Smooth muscle cell (in vitro differentiated cells): Measurements from ENCODE around the gene POFUT1. TPM values are rescaled to one million over a fixed set of nuclear protein-coding genes. Genes with fewer than 3 reads are reported as not detected.

Source experiments
- DNase-seq: peaks from one replicate; lab custom pipeline; 2025; ENCODE audit not compliant: unreplicated experiment; lab: John Stamatoyannopoulos, UW
- H2AFZ ChIP-seq: fragments of 200-600 bp; sonication (generic); 2 replicates; pipeline ENCODE4 v1.6.0; 2016; ENCODE audit warnings: antibody characterized with exemption, low read depth, mild to moderate bottlenecking
- H3F3A ChIP-seq: fragments of 200-600 bp; sonication (generic); 2 replicates; pipeline ENCODE4 v1.6.0; 2017; ENCODE audit warnings: antibody characterized with exemption, low read depth
- H3K27ac ChIP-seq: fragments of 200-600 bp; sonication (generic); 2 replicates; pipeline ENCODE4 v1.5.1; 2016; ENCODE audit warnings: low read depth, mild to moderate bottlenecking
- H3K27me3 ChIP-seq: fragments of 200-600 bp; sonication (generic); 2 replicates; pipeline ENCODE4 v1.6.1; 2016; ENCODE audit warnings: low read depth, mild to moderate bottlenecking
- H3K36me3 ChIP-seq: fragments of 200-600 bp; sonication (generic); 2 replicates; pipeline ENCODE4 v1.5.1; 2016; ENCODE audit warnings: low read depth
- H3K4me1 ChIP-seq: fragments of 200-600 bp; sonication (generic); 2 replicates; pipeline ENCODE4 v1.5.1; 2016; ENCODE audit warnings: low read depth
- H3K4me2 ChIP-seq: fragments of 200-600 bp; sonication (generic); 2 replicates; pipeline ENCODE4 v1.6.0; 2016; ENCODE audit warnings: mild to moderate bottlenecking
- H3K4me3 ChIP-seq: fragments of 200-600 bp; sonication (generic); 2 replicates; pipeline ENCODE4 v1.5.1; 2016; ENCODE audit warnings: mild to moderate bottlenecking
- H3K79me2 ChIP-seq: fragments of 200-600 bp; sonication (generic); 2 replicates; pipeline ENCODE4 v1.6.0; 2016; ENCODE audit warnings: low read depth, mild to moderate bottlenecking
- H3K9ac ChIP-seq: fragments of 200-600 bp; sonication (generic); 2 replicates; pipeline ENCODE4 v1.6.0; 2016; ENCODE audit warnings: low read depth
- H3K9me3 ChIP-seq: fragments of 200-600 bp; sonication (generic); replicated peaks from 2 replicates; pipeline ENCODE4 v1.5.1; 2016; ENCODE audit warnings: low read depth
- H4K20me1 ChIP-seq: fragments of 200-600 bp; sonication (generic); 2 replicates; pipeline ENCODE4 v1.6.0; 2016; ENCODE audit warnings: low read depth
- CTCF ChIP-seq: fragments of 200-600 bp; sonication (generic); IDR thresholded peaks from 2 replicates; pipeline ENCODE4 v1.5.1; 2017; ENCODE audit warnings: borderline replicate concordance, mild to moderate bottlenecking, antibody characterized with exemption; ENCODE audit not compliant: insufficient read depth, poor library complexity, severe bottlenecking
- WGBS: methylation state at CpG from one replicate; pipeline ENCODE4 v1.1.7; 2016; ENCODE audit warnings: low lambda C conversion rate; 5-methylcytosine and 5-hydroxymethylcytosine counted together
- polyA plus RNA-seq: library from polyadenylated mRNA; unstranded; fragments of >200 nt; fragmentation: Nextera tagmentation; extraction: Ambion mirVana; gene quantifications from 2 replicates; pipeline ENCODE4 v1.2.1, GENCODE V29; 2016
- total RNA-seq: library from RNA; depleted of rRNA; stranded (reverse); fragments of >200 nt; gene quantifications from 2 replicates; pipeline ENCODE4 v1.2.3, GENCODE V29; 2014

The POFUT1 gene
- total RNA-seq (45.0 and 51.2 TPM in 2 replicates), polyA plus RNA-seq (35.6 and 44.3 TPM in 2 replicates)

- H3K27ac ChIP-seq: peak within 1 kb of the TSS; percentile 91
- H3K9me3 ChIP-seq: no peaks in the 10 kb centered on the region
- no peaks in the 10 kb centered on the region for H3K36me3 ChIP-seq
- H3K4me3 ChIP-seq: peak within 1 kb of the TSS; percentile 75
- H3F3A ChIP-seq: peaks cover 12% of the 10 kb centered on the region
- peaks cover 36% of the 10 kb centered on the region for H4K20me1 ChIP-seq
- DNase-seq: peak; percentile 62
- WGBS: 3% methylated on average over 58 of the region's 74 CpGs
- peaks cover 62% of the 10 kb centered on the region for H3K79me2 ChIP-seq
- peaks cover 29% of the 10 kb centered on the region for H3K4me1 ChIP-seq
- H3K4me2 ChIP-seq: peak within 1 kb of the TSS; percentile 89
- H3K27me3 ChIP-seq: no peaks in the 10 kb centered on the region
- H2AFZ ChIP-seq: peak within 1 kb of the TSS; percentile 35
- H3K9ac ChIP-seq: peak within 1 kb of the TSS; percentile 94
- peak; percentile 3 for TF ChIP-seq CTCF
Measured at GRCh38 chr20:32207626-32208498, at the start of gene POFUT1, which contains the start of gene PLAGL2. Gene POFUT1 (plus strand): TSS chr20:32207880. CDS start chr20:32207942, 62 bp downstream. Gene PLAGL2 (minus strand): TSS chr20:32207743. CDS start chr20:32202178, 5,565 bp downstream.

- Histone ChIP-seq H3K4me2 (no peak overlapping the region), H3K9ac (no peak overlapping the region), H3K27ac (no peak overlapping the region), H3K27me3 (no peaks in the 10 kb centered on the region), H3K4me3 (no peak overlapping the region), H3K4me1 (no peaks in the 10 kb centered on the region), H2AFZ (no peak overlapping the region), H4K20me1 (no peaks in the 10 kb centered on the region), H3K79me2 (no peaks in the 10 kb centered on the region), H3K9me3 (no peaks in the 10 kb centered on the region), H3K36me3 (peaks cover 38% of the 10 kb centered on the region), H3F3A (no peaks in the 10 kb centered on the region)
- TF ChIP-seq CTCF: no peak
- no peak for DNase-seq
- WGBS: 98% methylated on average over 11 of the region's 11 CpGs
Measured at GRCh38 chr20:32158351-32158750, 49.3 kb upstream of the POFUT1 start.

- 99% methylated on average over 4 of the region's 4 CpGs for WGBS
- no peak overlapping the region for H3K4me3 ChIP-seq
- H3K27ac ChIP-seq: no peak overlapping the region
- H3K27me3 ChIP-seq: no peaks in the 10 kb centered on the region
- no peak overlapping the region for H2AFZ ChIP-seq
- no peaks in the 10 kb centered on the region for H3K4me1 ChIP-seq
- H3K36me3 ChIP-seq: peaks cover 37% of the 10 kb centered on the region
- no peaks in the 10 kb centered on the region for H3K9me3 ChIP-seq
- no peak for TF ChIP-seq CTCF
- no peak for DNase-seq
- no peak overlapping the region for H3K4me2 ChIP-seq
- no peaks in the 10 kb centered on the region for H3F3A ChIP-seq
- no peaks in the 10 kb centered on the region for H3K79me2 ChIP-seq
- no peaks in the 10 kb centered on the region for H4K20me1 ChIP-seq
- no peak overlapping the region for H3K9ac ChIP-seq
Measured at GRCh38 chr20:32158943-32159660, 48.6 kb upstream of the POFUT1 start.
